ENCODE measurements around the gene KIRREL3. TPM values are rescaled to one million over a fixed set of nuclear protein-coding genes. Genes with fewer than 3 reads are reported as not detected.

The KIRREL3 gene
- total and polyA plus RNA-seq, 2 of the 8 experiments (the other 6 are each of a cell fraction or from before 2014, with no cell fraction given) = 0.29 to 0.32 TPM

DNA sequence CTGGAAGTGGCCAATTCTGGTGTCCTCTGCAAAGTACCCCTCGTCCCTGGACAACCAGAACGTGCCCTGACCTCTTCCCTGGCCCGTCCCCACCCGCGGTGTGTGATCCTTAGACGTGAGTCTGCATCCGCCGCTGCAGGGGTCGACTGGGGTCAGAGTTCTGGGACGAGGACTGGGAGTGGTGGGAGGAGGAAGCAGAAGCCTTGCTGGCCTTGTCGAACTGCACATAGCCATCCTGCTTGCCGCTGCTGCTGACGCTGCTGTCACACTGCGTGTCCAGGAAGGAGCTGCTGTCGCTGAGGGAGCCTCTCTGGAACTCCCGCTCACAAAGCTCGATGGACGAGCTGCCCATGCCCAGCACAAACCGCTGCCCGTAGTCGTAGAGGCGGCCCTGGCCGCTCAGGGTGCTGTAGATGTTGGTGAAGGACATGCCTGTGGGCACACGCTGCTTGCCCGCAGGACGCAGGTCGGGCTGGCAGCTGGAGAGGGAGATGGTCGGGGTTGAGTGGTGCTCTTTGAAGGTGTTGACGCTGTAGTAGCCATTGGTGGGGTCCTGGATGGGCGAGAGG, 576.0 kb downstream of the KIRREL3 start (continued):
- TF ChIP-seq CTCF (IDR thresholded peaks at IDR 0.05; ENCODE audit: control extremely low read depth in 1 of 3, insufficient read depth in 1 of 3, low read depth in 1 of 3, low read length in 3 of 3) (peak in 1 of 3 experiments; percentile 10; a peak in 1 of 4 replicates), NANOG (IDR thresholded peaks at IDR 0.05; ENCODE audit: insufficient read depth, low read depth, low read length, poor library complexity, severe bottlenecking) (no peak), JUN (IDR thresholded peaks at IDR 0.05; ENCODE audit: low read depth, low read length) (no peak), GTF2F1 (IDR thresholded peaks at IDR 0.05; ENCODE audit: borderline replicate concordance, low read depth, low read length) (no peak), MAX (IDR thresholded peaks at IDR 0.05) (no peak), RBBP5 (IDR thresholded peaks at IDR 0.05; ENCODE audit: borderline replicate concordance, low read depth, low read length) (no peak)
- TF ChIP-seq, protein P1, sequence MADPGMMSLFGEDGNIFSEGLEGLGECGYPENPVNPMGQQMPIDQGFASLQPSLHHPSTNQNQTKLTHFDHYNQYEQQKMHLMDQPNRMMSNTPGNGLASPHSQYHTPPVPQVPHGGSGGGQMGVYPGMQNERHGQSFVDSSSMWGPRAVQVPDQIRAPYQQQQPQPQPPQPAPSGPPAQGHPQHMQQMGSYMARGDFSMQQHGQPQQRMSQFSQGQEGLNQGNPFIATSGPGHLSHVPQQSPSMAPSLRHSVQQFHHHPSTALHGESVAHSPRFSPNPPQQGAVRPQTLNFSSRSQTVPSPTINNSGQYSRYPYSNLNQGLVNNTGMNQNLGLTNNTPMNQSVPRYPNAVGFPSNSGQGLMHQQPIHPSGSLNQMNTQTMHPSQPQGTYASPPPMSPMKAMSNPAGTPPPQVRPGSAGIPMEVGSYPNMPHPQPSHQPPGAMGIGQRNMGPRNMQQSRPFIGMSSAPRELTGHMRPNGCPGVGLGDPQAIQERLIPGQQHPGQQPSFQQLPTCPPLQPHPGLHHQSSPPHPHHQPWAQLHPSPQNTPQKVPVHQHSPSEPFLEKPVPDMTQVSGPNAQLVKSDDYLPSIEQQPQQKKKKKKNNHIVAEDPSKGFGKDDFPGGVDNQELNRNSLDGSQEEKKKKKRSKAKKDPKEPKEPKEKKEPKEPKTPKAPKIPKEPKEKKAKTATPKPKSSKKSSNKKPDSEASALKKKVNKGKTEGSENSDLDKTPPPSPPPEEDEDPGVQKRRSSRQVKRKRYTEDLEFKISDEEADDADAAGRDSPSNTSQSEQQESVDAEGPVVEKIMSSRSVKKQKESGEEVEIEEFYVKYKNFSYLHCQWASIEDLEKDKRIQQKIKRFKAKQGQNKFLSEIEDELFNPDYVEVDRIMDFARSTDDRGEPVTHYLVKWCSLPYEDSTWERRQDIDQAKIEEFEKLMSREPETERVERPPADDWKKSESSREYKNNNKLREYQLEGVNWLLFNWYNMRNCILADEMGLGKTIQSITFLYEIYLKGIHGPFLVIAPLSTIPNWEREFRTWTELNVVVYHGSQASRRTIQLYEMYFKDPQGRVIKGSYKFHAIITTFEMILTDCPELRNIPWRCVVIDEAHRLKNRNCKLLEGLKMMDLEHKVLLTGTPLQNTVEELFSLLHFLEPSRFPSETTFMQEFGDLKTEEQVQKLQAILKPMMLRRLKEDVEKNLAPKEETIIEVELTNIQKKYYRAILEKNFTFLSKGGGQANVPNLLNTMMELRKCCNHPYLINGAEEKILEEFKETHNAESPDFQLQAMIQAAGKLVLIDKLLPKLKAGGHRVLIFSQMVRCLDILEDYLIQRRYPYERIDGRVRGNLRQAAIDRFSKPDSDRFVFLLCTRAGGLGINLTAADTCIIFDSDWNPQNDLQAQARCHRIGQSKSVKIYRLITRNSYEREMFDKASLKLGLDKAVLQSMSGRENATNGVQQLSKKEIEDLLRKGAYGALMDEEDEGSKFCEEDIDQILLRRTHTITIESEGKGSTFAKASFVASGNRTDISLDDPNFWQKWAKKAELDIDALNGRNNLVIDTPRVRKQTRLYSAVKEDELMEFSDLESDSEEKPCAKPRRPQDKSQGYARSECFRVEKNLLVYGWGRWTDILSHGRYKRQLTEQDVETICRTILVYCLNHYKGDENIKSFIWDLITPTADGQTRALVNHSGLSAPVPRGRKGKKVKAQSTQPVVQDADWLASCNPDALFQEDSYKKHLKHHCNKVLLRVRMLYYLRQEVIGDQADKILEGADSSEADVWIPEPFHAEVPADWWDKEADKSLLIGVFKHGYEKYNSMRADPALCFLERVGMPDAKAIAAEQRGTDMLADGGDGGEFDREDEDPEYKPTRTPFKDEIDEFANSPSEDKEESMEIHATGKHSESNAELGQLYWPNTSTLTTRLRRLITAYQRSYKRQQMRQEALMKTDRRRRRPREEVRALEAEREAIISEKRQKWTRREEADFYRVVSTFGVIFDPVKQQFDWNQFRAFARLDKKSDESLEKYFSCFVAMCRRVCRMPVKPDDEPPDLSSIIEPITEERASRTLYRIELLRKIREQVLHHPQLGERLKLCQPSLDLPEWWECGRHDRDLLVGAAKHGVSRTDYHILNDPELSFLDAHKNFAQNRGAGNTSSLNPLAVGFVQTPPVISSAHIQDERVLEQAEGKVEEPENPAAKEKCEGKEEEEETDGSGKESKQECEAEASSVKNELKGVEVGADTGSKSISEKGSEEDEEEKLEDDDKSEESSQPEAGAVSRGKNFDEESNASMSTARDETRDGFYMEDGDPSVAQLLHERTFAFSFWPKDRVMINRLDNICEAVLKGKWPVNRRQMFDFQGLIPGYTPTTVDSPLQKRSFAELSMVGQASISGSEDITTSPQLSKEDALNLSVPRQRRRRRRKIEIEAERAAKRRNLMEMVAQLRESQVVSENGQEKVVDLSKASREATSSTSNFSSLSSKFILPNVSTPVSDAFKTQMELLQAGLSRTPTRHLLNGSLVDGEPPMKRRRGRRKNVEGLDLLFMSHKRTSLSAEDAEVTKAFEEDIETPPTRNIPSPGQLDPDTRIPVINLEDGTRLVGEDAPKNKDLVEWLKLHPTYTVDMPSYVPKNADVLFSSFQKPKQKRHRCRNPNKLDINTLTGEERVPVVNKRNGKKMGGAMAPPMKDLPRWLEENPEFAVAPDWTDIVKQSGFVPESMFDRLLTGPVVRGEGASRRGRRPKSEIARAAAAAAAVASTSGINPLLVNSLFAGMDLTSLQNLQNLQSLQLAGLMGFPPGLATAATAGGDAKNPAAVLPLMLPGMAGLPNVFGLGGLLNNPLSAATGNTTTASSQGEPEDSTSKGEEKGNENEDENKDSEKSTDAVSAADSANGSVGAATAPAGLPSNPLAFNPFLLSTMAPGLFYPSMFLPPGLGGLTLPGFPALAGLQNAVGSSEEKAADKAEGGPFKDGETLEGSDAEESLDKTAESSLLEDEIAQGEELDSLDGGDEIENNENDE (IDR thresholded peaks at IDR 0.05; ENCODE audit: insufficient replicate concordance, low read length) = no peak

Measured in H1 (cell line).